Activated CD4-positive, alpha-beta T cell treated with anti-CD3 and anti-CD28 coated beads, Interleukin-2, amount 50 U/mL, for 4 hours (primary cell): ENCODE data around the gene LPAR3.
"Not testable (repeated sequence)": the region's sequence is repeated elsewhere in the genome, so short reads cannot be mapped to it uniquely, and the experiment has no call there.

Experiments used
- DNase-seq, 2 experiments: peaks; one replicate each; pipeline ENCODE4 v3.0.0-alpha.2; 2020

The LPAR3 gene, protein sequence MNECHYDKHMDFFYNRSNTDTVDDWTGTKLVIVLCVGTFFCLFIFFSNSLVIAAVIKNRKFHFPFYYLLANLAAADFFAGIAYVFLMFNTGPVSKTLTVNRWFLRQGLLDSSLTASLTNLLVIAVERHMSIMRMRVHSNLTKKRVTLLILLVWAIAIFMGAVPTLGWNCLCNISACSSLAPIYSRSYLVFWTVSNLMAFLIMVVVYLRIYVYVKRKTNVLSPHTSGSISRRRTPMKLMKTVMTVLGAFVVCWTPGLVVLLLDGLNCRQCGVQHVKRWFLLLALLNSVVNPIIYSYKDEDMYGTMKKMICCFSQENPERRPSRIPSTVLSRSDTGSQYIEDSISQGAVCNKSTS

GRCh38 chr1:84892705-84893618 lies at the start of gene LPAR3:
LPAR3 (minus strand) TSS chr1:84893206; CDS start chr1:84866120, 27,086 bp downstream.
- no peak for DNase-seq

DNA sequence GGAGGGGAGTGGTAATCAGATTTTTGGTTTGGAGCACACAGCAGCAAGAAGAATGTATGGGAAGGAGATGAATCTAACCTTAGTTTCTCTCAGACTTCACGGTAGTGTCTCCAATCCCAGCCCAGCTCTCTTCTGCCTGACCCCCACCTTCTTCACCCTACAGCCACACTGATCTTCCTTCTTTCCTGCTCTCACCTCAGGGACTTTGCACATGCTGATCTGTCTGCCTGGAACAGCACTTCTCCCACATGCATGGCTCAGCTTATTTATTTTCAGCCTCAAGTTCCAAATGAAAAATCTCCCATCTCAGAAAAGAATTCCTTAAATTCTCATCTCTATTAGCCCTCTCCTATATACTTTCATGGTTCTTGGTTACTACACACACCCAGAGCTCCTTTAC lies 48.8 kb upstream of the LPAR3 start:
- DNase-seq = no peak

- no peak for DNase-seq
Observed at GRCh38 chr1:84940481-84940880, 47.5 kb upstream of the LPAR3 start.

DNA sequence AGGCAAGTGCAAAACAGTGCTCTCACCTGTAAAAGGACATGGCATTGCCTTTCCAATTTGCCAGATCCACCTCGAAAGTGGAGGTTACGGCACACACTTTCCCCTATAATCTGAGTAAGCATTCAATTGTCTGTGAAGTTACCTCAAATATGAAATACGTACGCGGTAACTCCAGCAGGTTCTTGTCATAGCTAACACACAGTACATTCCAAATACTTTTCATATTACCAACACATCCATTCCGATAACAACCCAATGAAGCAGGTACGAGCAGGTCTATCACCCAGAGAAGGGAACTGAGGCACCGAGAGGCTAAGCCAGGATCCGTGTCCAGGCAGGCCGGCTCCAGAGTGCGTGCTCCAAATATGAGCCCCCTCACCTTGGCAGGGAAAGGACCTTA lies 46.8 kb upstream of the LPAR3 start:
- no peak for DNase-seq

DNA sequence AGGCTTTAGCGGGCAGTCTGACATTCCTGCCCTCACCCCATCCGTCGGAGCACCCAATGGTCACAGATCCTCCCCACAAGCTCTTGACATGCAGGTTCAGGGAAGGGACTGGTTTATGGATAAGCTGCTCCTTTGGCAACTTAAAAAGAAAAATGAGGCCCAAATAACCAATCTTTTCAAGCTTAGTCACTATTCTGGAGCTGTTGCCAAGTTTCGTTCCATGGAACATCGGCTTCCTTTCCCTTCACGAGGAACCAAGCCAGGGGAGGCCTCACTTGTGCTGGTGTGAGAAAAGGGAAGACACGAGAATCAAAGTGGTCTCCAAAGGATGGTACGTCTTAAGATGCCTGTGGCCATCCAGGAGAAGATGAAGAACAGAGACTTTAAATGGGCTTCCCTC lies 46.1 kb upstream of the LPAR3 start:
- DNase-seq = no peak

DNA sequence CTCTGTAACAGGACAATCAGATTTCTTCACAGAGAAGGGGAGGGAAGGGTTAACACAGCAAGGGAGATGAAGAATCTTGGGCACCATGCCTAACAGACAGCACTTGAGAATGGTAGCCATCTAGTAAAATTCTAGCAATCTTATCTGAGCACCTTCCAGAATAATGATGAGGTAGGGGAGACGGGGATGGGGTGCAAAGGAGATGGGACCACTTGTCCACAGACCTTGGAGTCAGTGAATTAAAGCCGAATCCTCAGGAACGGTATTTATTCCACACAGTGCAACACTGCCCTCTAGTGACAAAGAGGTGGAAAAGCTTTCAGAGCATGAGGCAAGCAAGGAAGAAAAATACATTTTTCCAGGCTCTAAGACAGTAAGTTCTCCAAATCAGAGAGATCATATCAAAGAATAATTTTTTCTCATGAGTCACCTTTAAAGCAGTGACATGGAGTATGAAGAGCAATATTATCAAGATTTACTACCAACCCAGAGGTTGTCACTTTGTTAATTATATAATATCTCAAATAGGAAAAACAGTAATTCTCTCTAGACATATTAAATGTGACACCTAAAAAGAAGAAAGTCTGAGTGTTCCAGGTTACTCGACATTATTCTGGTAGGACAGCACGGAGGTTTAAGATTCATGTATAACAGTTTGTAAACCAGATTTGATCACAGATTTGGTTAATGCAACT lies 43.3 kb upstream of the LPAR3 start:
- peak; percentile 3 to 8 for DNase-seq

DNA sequence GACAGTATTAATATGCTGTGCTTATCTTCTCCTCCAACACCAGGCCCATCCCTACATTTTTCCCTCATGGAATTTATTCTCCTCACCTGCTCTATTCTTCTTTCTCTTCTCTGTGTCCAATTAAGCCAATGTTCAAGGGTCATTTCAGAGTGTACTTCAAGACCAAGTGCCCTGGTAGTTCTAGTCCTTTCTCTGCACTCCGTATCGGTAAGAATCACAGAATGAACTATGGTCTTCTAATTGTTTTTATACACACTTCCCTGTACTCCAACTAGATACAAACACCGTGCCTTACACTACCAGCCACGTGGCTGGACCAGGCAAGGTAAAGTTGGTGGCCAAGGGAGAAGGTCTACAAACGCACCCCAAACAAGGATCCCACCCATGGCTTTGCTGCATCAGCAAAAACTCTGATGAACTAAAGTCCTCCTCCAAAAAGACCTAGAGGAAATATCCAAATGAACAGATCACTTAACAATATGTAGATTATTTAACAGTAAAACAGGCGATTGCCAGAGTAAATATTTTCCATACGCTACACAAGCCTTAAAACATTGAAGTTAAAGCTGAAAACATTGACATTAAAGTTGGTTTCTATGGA lies 40.1 kb upstream of the LPAR3 start:
- DNase-seq = no peak

- DNase-seq = no peak
Observed at GRCh38 chr1:84930831-84931230, 37.8 kb upstream of the LPAR3 start.

- DNase-seq = no peak
Observed at GRCh38 chr1:84930329-84930728, 37.3 kb upstream of the LPAR3 start.

DNA sequence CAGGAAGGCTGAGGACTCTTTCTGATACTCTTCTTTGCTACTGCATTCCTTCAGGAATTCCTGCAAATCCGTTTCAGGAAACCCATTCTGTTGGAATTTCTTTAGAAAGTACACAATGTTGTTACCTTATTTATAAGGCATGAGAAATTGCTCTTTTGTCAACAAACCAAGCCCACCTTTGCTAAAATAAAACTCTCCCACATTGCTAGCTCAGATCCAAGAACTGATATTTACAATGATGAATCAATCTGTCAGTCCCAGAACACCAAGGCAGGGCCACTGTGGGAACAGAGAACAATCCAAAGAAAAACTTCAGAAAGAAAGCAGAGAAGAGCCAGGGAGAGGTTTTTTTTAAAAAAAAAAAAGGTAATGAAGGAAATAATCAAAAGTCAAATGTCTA lies 36.6 kb upstream of the LPAR3 start:
- DNase-seq = no peak

DNA sequence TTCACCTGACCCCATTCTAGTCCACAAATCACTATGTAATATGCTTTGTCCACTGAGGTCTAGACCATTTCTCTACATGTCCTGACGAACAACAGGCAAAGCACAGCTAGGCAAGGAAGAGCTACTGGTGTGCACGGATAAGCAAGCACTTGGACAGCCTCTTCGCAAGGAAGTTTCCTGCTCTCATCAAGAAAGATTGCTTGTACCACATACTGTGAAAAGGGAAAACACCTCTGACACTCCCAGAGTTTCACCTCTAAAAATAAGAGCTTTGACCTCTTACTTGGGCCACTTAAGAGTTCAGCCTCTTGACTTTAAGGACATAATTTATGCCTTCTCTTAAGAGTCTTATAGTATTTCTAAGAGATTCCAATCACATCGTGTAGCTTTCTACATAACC lies 36.0 kb upstream of the LPAR3 start:
- no peak for DNase-seq

- no peak for DNase-seq
Observed at GRCh38 chr1:84923317-84923716, 30.3 kb upstream of the LPAR3 start.

GRCh38 chr1:84920159-84920558 lies 27.2 kb upstream of the LPAR3 start:
- no peak for DNase-seq

DNA sequence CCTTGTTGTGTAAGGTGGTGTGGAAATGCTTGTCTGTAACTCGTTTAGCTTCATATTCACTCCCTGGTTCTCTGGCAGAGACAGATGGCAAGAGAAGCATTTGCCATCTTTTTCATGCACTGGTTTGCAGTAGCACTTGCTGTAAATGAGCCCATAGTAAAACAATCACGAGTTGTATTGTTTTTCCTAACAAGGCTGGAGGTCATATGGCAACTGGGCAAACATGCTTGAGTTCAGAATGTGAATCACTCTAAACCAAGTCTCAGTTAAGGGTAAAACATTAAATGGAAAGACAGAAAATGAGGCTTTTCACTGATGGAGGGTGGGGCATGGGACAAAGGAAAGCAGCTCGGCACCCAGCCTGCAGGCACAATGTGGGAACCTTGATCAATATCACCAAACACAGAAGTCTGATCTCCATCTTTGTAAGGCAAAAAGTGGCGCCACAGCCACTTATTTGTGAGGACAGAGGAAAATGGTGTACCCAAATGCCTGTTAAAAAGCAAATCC lies 26.5 kb upstream of the LPAR3 start:
- no peak for DNase-seq

DNA sequence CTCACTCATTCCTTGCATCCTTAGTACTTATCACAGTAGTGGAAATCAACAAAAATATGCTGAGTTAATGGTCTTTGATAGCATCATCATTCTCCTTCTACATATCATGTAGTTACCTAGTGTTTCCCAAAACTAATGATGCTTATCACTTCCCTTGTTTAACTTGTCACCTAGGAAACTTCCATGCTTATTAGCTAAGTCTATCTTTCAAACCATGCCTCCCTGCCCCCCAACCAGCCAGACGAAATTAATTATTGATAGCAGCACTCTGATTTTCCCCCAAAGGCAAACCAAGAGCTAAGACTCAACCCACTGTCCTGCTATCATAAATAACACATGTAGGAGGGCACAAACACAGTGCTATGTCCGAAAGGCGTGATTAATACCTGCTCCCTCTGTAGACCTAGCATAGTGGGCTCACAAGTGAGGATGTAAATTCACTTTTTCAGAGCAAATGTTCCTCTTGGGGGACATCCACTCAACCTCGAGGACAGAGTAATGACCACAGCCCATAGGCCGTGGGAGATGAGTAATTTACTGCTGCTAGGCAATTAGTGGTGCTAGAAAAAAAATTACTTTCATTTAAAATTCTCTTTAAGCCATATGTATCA lies 25.8 kb upstream of the LPAR3 start:
- DNase-seq = no peak

DNA sequence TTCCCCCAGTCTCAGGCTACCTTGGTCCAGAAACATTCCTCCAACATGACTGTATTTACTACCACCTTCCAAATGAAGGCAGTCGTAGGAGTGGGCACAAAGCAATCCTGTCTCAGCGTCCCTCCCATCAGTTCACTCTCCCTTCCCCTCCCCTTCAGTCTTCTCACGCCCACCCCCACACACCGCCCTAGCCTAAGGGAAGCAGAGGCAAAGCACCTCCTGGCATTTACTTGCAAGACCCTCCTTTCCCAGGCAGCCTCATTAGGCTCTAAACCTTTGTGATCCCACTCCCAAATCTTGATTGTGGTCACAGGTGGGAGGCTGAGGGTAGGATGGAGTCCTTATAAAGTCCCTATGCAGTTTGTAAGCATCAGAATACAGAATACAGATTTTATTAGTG lies 23.9 kb upstream of the LPAR3 start:
- no peak for DNase-seq

DNA sequence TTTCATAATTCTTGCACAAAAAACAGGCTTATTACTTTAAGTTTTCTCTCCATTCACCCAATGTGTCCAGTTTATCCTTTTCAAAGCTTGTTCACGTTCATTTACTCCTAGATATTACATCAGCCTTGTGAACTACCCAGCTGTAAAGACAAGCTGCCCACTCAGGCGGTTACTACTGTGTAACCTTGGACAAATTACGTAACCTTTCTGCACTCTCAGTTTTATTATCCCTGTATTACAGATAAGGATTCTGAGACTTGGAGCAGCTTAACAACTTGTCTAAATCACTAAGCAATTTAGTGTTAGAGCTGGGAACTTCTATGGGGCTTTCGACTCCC lies 20.5 kb upstream of the LPAR3 start:
- no peak for DNase-seq

GRCh38 chr1:84912726-84913554 lies 19.9 kb upstream of the LPAR3 start:
- DNase-seq = no peak

DNA sequence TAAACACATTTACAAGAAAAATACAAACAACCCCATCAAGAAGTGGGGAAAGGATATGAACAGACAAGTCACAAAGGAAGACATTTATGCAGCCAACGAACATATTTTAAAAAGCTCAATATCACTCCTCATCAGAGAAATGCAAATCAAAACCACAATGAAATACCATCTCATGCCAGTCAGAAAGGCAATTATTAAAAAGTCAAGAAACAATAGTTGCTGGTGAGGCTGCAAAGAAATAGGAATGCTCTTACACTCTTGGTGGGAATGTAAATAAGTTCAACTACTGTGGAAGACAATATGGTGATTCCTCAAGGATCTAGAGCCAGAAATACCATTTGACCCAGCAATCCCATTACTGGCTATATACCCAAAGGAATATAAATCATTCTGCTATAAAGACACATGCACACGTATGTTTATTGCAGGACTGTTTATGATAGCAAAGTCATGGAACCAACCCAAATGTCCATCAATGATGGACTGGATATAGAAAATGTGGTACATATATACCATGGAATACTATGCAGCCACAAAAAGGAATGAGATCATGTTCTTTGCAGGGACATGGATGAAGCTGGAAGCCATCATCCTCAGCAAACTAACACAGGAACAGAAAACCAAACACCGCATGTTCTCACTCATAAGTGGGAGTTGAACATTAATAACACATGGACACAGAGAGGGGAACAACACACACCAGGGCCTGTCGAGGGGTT lies 15.9 kb upstream of the LPAR3 start:
- DNase-seq = not testable (repeated sequence)

DNA sequence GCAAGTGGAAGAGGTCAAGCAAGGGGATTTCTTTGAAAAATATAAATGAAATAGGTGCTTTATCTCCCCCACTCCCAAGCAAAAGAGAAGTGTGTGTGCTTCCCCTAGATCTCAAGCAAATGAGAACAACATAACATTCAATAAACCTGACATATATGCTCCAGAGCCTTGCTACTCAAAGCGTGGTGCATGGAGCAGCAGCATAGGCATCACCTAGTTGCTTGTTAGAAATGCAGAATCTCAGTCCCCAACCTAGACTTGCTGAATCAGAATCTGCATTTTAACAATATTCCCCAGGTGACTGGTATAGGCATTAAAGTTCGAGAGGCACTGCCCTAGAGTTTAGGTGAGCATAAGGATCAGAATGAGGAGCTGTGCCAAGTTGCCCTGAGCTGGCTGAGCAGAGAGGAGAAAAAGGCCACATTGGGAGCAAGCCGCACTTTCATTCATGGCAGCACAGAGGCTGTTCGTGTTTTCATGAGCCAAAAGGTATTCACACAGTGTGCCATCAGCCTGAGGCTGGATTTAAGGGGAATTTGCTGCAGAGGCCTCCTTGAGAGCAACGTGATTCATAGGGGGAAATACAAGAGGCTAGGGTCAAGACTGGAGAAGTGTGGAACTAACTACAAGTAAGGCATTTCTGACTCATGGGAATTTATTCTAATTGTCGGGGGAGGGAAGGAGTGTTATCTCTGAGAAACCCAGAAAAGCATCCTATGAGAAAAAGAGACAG lies 14.3 kb upstream of the LPAR3 start:
- DNase-seq = no peak
